ENCODE measurements around the gene IQGAP1.

The IQGAP1 gene

DNA sequence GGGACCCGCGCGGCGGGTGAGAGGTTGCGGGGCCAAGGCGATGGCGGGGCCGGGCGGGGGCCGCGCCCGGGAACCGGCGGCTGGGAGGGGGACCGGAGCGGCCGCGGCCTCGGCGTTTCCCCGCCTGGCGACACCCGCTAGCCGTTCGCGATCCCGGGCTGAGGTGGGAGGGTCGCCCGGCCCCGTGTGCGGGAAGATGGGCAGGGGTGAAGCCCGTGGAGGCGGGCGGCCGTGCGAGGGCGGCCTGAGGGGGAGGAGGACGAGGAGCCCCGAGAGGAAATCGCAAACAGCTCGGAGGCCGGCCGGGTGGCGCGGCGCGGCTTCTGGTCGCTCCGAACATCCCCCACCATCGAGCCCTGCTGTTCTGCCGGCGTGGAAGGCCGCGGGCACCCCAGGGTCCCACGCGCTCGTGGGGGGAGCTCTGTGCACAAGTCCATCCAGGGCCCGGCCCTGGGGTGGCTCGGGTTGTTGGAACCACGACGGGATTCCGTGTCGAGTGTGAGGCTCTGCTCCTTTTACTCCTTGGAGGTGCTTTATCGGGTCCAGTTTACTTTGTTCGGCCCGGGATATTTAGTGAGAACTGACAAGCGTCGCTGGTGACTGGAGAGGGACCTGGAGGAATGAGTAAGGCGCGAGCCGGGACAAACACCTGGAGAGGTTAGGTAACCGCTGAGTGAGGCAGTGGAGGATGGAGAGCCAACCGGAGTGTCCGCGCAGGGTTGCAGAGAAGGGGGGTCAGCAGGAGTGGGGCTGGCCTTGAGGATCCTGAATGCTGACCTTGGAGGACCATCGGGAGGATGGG lies 142.4 kb downstream of the IQGAP1 start (continued):
- TF ChIP-seq PBX3 (CRISPR knock-in tag; IDR thresholded peaks at IDR 0.05) = peak; percentile 63; the same call in 1 of the 2 replicates
- peak; percentile 36; the same call in 1 of the 2 replicates for TF ChIP-seq KLF16 (tag by site-specific recombination; IDR thresholded peaks at IDR 0.05)
- TF ChIP-seq ZNF169 (tag by site-specific recombination; IDR thresholded peaks at IDR 0.05) = no peak
- peak; percentile 79; the same call in 1 of the 2 replicates for TF ChIP-seq ZNF2 (tag by site-specific recombination; IDR thresholded peaks at IDR 0.05)
- TF ChIP-seq ZNF341 (tag by site-specific recombination; IDR thresholded peaks at IDR 0.05; ENCODE audit: low read depth) = peak; percentile 35; the same call in 1 of the 2 replicates
- TF ChIP-seq ZXDB (tag by site-specific recombination; IDR thresholded peaks at IDR 0.05) = 0 out of 2 replicates have a peak, but pooled peaks have one; percentile 15
- TF ChIP-seq, protein P1, sequence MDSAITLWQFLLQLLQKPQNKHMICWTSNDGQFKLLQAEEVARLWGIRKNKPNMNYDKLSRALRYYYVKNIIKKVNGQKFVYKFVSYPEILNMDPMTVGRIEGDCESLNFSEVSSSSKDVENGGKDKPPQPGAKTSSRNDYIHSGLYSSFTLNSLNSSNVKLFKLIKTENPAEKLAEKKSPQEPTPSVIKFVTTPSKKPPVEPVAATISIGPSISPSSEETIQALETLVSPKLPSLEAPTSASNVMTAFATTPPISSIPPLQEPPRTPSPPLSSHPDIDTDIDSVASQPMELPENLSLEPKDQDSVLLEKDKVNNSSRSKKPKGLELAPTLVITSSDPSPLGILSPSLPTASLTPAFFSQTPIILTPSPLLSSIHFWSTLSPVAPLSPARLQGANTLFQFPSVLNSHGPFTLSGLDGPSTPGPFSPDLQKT (IDR thresholded peaks at IDR 0.05; ENCODE audit: borderline replicate concordance, low read depth, low read length) = no peak
- no peak for TF ChIP-seq ZNF404 (tag by site-specific recombination; IDR thresholded peaks at IDR 0.05)
- peak; percentile 87 for TF ChIP-seq ZBTB26 (tag by site-specific recombination; optimal IDR thresholded peaks at IDR 0.05)

DNA sequence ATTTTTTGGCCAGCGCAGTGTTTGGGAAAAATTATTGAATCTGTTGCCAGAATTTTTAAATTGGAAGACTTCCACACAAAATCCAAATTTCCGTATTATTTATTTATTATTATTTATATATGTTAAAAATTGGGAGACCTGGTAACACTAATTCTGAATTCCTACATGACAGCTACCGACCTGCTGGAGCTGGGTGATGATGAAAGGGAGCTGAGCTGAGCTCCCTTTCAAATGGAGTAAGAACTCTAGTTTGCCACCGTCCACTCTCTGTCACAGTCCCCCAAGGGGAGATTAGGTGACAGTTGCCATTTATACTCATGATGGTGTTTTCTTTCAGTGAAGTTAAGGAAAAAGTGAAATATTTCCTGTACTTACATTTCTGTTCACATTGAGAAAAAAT lies 143.1 kb downstream of the IQGAP1 start:
- CTCF ChIA-PET = interaction anchor here (0.9 to 1.9 kb wide), 4 partner anchors 15 to 402 kb away, joined by 3 to 10 read pairs (median 6); partner anchors contain the start of gene HDDC3
- Histone ChIP-seq H3K36me3 (ENCODE audit: control insufficient read depth in 2 of 2, insufficient read depth in 1 of 2, low read length in 2 of 2) (no peaks in the 10 kb centered on the region), H3K4me1 (ENCODE audit: control insufficient read depth, insufficient read depth, low read length) (peaks cover 18% of the 10 kb centered on the region), H3K9me3 (ENCODE audit: control insufficient read depth, insufficient read depth, low read depth, low read length) (no peaks in the 10 kb centered on the region), H3K4me3 (ENCODE audit: low read depth, low read length) (peak overlapping the region; percentile 81), H3K27ac (ENCODE audit: extremely low read depth, low read depth, low read length) (no peak overlapping the region)
- POLR2A ChIA-PET = interaction anchor here (0.5 to 2.5 kb wide), 8 partner anchors 10 to 621 kb away, joined by 3 to 9 read pairs (median 4); partner anchors contain the start of genes HDDC3, IQGAP1 and UNC45A
- no peak for TF ChIP-seq ZNF202 (tag by site-specific recombination; IDR thresholded peaks at IDR 0.05; ENCODE audit: borderline replicate concordance)
- peak; percentile 60 for TF ChIP-seq PRDM1 (tag by site-specific recombination; IDR thresholded peaks at IDR 0.05)
- TF ChIP-seq ZXDB (tag by site-specific recombination; IDR thresholded peaks at IDR 0.05) = no peak
- no peak for TF ChIP-seq ZNF214 (tag by site-specific recombination; IDR thresholded peaks at IDR 0.05; ENCODE audit: borderline replicate concordance)
- TF ChIP-seq, protein P2, sequence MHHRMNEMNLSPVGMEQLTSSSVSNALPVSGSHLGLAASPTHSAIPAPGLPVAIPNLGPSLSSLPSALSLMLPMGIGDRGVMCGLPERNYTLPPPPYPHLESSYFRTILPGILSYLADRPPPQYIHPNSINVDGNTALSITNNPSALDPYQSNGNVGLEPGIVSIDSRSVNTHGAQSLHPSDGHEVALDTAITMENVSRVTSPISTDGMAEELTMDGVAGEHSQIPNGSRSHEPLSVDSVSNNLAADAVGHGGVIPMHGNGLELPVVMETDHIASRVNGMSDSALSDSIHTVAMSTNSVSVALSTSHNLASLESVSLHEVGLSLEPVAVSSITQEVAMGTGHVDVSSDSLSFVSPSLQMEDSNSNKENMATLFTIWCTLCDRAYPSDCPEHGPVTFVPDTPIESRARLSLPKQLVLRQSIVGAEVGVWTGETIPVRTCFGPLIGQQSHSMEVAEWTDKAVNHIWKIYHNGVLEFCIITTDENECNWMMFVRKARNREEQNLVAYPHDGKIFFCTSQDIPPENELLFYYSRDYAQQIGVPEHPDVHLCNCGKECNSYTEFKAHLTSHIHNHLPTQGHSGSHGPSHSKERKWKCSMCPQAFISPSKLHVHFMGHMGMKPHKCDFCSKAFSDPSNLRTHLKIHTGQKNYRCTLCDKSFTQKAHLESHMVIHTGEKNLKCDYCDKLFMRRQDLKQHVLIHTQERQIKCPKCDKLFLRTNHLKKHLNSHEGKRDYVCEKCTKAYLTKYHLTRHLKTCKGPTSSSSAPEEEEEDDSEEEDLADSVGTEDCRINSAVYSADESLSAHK (tag by site-specific recombination; IDR thresholded peaks at IDR 0.05) = no peak
- no peak for TF ChIP-seq ZSCAN23 (tag by site-specific recombination; IDR thresholded peaks at IDR 0.05)

GRCh38 chr15:90535254-90535653 lies 147.2 kb downstream of the IQGAP1 start:
- H3K36me3 ChIP-seq (ENCODE audit: control insufficient read depth in 2 of 2, insufficient read depth in 1 of 2, low read length in 2 of 2) = peaks cover under 1 to 8% of the 10 kb centered on the region in 2 experiments; a peak in 1 of 3 replicates
- H3K27ac ChIP-seq (ENCODE audit: extremely low read depth, low read depth, low read length) = no peak overlapping the region
- H3K9me3 ChIP-seq (ENCODE audit: control insufficient read depth, insufficient read depth, low read depth, low read length) = no peaks in the 10 kb centered on the region
- TF ChIP-seq ZNF600 (tag by site-specific recombination; IDR thresholded peaks at IDR 0.05) (peak; percentile 61), ZNF169 (tag by site-specific recombination; IDR thresholded peaks at IDR 0.05) (no peak), KLF16 (tag by site-specific recombination; IDR thresholded peaks at IDR 0.05) (no peak), PRDM1 (tag by site-specific recombination; IDR thresholded peaks at IDR 0.05) (0 out of 2 replicates have a peak, but pooled peaks have one; percentile 12), OSR2 (tag by site-specific recombination; IDR thresholded peaks at IDR 0.05) (no peak), ZBTB17 (tag by site-specific recombination; IDR thresholded peaks at IDR 0.05) (peak; percentile 46)
- no peak overlapping the region for H3K4me3 ChIP-seq (ENCODE audit: low read depth, low read length)
- POLR2A ChIA-PET = interaction anchor here (1.1 kb wide), 1 partner anchor 12 kb away, joined by 4 read pairs; no protein-coding TSS in a partner anchor
- peaks cover 29% of the 10 kb centered on the region for H3K4me1 ChIP-seq (ENCODE audit: control insufficient read depth, insufficient read depth, low read length)
- CTCF ChIA-PET = interaction anchor here (1.1 kb wide), 1 partner anchor 11 kb away, joined by 3 read pairs; no protein-coding TSS in a partner anchor

All from HEK293 (cell line).